Astrocyte (in vitro differentiated cells and primary cell): Measurements from ENCODE around the gene VEGFA.

Source experiments
- EZH2 ChIP-seq: IDR thresholded peaks from 2 replicates; pipeline ENCODE4 v1.6.1; 2012; ENCODE audit warnings: mild to moderate bottlenecking, low read length, inconsistent platforms; ENCODE audit not compliant: insufficient read depth
- TF ChIP-seq, protein P1 (sequence below): IDR thresholded peaks from 2 replicates; pipeline ENCODE4 v1.5.1; 2011; ENCODE audit warnings: low read depth, mild to moderate bottlenecking, inconsistent platforms, low read length, moderate library complexity; ENCODE audit not compliant: insufficient read depth

DNA sequence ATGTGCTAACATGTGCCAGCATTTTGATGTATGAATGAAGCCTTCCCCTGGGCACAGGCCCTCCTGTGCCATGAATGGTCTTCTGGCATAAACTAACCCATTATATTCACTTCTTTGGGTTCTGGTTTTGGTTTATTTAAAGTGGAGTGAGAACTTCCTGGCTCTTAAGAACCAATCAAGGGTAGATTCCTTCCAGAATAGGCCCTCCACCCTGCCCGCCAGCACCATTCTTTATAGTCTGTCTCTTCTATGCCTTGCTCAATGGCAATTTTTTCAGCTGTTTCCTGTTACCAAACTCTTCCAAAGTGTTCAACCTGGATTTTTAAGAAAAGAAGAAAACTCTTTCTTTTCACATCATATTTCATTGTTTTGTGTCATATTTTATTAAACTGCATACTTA is 44.1 kb downstream of the VEGFA start:
- TF ChIP-seq, protein P1, sequence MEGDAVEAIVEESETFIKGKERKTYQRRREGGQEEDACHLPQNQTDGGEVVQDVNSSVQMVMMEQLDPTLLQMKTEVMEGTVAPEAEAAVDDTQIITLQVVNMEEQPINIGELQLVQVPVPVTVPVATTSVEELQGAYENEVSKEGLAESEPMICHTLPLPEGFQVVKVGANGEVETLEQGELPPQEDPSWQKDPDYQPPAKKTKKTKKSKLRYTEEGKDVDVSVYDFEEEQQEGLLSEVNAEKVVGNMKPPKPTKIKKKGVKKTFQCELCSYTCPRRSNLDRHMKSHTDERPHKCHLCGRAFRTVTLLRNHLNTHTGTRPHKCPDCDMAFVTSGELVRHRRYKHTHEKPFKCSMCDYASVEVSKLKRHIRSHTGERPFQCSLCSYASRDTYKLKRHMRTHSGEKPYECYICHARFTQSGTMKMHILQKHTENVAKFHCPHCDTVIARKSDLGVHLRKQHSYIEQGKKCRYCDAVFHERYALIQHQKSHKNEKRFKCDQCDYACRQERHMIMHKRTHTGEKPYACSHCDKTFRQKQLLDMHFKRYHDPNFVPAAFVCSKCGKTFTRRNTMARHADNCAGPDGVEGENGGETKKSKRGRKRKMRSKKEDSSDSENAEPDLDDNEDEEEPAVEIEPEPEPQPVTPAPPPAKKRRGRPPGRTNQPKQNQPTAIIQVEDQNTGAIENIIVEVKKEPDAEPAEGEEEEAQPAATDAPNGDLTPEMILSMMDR, result no peak
- no peak for TF ChIP-seq EZH2
